ENCODE data around the gene MAPT.

DNA sequence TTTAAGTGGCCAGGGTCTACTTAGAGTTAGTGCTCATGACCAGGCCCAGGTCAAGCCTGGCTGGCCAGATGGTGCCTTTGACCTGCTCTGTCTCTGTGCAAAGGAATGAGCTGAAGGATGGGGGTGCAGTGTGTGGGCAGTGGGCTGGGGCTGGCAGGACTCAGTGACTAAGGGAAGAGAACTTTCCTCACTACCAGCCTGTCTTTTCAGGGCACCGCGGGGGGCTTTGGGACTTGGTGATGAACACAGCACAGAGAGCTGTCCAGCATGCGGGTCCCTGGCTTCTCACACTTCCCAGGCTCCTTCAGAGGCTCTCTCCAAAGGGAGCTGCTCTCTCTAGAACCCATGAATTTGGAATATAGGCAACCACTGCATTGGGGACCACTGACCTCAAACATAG lies 61.7 kb downstream of the MAPT start:
- TF ChIP-seq YY1 (IDR thresholded peaks at IDR 0.05; ENCODE audit: insufficient read depth, insufficient read length) = no peak
- TF ChIP-seq ZNF274 (IDR thresholded peaks at IDR 0.05; ENCODE audit: low read depth, low read length) = no peak

All from NT2/D1 (cell line).